Measurements from ENCODE around the gene CAPS.

The CAPS gene

DNA sequence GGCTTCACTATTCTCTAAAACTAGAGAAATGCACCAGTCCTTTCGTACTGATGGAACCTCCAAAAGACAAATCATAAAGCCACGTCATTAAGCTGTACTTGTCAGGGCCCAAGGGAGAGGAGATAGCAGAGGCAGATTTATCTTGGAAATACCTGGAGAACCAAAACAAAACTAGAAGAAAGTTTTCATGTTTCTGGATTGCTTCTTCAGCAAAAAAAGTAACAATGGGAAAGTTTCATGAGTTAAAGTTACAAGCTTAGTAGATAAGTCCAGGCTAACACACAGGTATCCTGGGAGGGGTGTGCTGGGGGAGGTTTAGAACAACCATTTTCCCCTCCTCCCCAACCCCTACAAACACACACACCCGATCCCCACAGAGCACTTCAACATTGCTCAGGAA is 42.3 kb downstream of the CAPS start:
- ATAC-seq = no peak
- TF ChIP-seq GLIS3 (CRISPR knock-in tag; IDR thresholded peaks at IDR 0.05) (no peak), OSR1 (CRISPR knock-in tag; IDR thresholded peaks at IDR 0.05) (no peak), ZC3H10 (CRISPR knock-in tag; IDR thresholded peaks at IDR 0.05) (no peak), ZNF8 (CRISPR knock-in tag; IDR thresholded peaks at IDR 0.05) (no peak), BACH2 (CRISPR knock-in tag; IDR thresholded peaks at IDR 0.05; ENCODE audit: borderline replicate concordance) (no peak), ISL1 (CRISPR knock-in tag; IDR thresholded peaks at IDR 0.05) (no peak), ESRRG (CRISPR knock-in tag; IDR thresholded peaks at IDR 0.05) (no peak), ZFP3 (CRISPR knock-in tag; IDR thresholded peaks at IDR 0.05) (no peak), RARB (CRISPR knock-in tag; IDR thresholded peaks at IDR 0.05) (no peak), ARNTL (CRISPR knock-in tag; IDR thresholded peaks at IDR 0.05; ENCODE audit: borderline replicate concordance, low read depth) (no peak)
- TF ChIP-seq, protein P1, sequence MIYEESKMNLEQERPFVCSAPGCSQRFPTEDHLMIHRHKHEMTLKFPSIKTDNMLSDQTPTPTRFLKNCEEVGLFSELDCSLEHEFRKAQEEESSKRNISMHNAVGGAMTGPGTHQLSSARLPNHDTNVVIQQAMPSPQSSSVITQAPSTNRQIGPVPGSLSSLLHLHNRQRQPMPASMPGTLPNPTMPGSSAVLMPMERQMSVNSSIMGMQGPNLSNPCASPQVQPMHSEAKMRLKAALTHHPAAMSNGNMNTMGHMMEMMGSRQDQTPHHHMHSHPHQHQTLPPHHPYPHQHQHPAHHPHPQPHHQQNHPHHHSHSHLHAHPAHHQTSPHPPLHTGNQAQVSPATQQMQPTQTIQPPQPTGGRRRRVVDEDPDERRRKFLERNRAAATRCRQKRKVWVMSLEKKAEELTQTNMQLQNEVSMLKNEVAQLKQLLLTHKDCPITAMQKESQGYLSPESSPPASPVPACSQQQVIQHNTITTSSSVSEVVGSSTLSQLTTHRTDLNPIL (CRISPR knock-in tag; IDR thresholded peaks at IDR 0.05; ENCODE audit: low read depth) = no peak
- TF ChIP-seq, protein P2, sequence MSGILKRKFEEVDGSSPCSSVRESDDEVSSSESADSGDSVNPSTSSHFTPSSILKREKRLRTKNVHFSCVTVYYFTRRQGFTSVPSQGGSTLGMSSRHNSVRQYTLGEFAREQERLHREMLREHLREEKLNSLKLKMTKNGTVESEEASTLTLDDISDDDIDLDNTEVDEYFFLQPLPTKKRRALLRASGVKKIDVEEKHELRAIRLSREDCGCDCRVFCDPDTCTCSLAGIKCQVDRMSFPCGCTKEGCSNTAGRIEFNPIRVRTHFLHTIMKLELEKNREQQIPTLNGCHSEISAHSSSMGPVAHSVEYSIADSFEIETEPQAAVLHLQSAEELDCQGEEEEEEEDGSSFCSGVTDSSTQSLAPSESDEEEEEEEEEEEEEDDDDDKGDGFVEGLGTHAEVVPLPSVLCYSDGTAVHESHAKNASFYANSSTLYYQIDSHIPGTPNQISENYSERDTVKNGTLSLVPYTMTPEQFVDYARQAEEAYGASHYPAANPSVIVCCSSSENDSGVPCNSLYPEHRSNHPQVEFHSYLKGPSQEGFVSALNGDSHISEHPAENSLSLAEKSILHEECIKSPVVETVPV (CRISPR knock-in tag; IDR thresholded peaks at IDR 0.05) = no peak
- TF ChIP-seq, protein P3, sequence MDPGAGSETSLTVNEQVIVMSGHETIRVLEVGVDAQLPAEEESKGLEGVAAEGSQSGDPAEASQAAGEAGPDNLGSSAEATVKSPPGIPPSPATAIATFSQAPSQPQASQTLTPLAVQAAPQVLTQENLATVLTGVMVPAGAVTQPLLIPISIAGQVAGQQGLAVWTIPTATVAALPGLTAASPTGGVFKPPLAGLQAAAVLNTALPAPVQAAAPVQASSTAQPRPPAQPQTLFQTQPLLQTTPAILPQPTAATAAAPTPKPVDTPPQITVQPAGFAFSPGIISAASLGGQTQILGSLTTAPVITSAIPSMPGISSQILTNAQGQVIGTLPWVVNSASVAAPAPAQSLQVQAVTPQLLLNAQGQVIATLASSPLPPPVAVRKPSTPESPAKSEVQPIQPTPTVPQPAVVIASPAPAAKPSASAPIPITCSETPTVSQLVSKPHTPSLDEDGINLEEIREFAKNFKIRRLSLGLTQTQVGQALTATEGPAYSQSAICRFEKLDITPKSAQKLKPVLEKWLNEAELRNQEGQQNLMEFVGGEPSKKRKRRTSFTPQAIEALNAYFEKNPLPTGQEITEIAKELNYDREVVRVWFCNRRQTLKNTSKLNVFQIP (CRISPR knock-in tag; IDR thresholded peaks at IDR 0.05; ENCODE audit: borderline replicate concordance, low read depth) = no peak
- TF ChIP-seq, protein P4, sequence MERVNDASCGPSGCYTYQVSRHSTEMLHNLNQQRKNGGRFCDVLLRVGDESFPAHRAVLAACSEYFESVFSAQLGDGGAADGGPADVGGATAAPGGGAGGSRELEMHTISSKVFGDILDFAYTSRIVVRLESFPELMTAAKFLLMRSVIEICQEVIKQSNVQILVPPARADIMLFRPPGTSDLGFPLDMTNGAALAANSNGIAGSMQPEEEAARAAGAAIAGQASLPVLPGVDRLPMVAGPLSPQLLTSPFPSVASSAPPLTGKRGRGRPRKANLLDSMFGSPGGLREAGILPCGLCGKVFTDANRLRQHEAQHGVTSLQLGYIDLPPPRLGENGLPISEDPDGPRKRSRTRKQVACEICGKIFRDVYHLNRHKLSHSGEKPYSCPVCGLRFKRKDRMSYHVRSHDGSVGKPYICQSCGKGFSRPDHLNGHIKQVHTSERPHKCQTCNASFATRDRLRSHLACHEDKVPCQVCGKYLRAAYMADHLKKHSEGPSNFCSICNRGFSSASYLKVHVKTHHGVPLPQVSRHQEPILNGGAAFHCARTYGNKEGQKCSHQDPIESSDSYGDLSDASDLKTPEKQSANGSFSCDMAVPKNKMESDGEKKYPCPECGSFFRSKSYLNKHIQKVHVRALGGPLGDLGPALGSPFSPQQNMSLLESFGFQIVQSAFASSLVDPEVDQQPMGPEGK (CRISPR knock-in tag; IDR thresholded peaks at IDR 0.05; ENCODE audit: borderline replicate concordance) = no peak

DNA sequence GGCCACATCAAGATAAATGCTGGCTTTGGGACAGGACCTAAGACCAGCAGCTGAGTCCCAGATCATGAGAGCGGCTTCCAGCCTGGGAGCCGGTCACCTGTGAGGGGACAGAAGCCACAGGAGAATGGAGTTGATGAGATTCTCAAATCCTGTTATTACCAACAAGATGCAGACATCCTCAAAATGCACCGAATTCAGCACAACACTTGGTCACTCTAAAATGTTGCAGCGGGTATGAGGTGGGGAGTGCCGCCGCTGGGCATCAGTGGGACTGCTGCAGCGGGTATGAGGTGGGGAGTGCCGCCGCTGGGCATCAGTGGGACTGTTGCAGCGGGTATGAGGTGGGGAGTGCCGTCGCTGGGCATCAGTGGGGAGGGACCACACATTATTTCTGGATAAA is 42.7 kb downstream of the CAPS start:
- no peak for TF ChIP-seq ISL1 (CRISPR knock-in tag; IDR thresholded peaks at IDR 0.05)
- TF ChIP-seq, protein P5, sequence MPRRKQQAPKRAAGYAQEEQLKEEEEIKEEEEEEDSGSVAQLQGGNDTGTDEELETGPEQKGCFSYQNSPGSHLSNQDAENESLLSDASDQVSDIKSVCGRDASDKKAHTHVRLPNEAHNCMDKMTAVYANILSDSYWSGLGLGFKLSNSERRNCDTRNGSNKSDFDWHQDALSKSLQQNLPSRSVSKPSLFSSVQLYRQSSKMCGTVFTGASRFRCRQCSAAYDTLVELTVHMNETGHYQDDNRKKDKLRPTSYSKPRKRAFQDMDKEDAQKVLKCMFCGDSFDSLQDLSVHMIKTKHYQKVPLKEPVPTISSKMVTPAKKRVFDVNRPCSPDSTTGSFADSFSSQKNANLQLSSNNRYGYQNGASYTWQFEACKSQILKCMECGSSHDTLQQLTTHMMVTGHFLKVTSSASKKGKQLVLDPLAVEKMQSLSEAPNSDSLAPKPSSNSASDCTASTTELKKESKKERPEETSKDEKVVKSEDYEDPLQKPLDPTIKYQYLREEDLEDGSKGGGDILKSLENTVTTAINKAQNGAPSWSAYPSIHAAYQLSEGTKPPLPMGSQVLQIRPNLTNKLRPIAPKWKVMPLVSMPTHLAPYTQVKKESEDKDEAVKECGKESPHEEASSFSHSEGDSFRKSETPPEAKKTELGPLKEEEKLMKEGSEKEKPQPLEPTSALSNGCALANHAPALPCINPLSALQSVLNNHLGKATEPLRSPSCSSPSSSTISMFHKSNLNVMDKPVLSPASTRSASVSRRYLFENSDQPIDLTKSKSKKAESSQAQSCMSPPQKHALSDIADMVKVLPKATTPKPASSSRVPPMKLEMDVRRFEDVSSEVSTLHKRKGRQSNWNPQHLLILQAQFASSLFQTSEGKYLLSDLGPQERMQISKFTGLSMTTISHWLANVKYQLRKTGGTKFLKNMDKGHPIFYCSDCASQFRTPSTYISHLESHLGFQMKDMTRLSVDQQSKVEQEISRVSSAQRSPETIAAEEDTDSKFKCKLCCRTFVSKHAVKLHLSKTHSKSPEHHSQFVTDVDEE (CRISPR knock-in tag; IDR thresholded peaks at IDR 0.05) = no peak
- TF ChIP-seq TCF4 (CRISPR knock-in tag; IDR thresholded peaks at IDR 0.05; ENCODE audit: borderline replicate concordance) = no peak
- TF ChIP-seq ARNTL (CRISPR knock-in tag; IDR thresholded peaks at IDR 0.05; ENCODE audit: borderline replicate concordance, low read depth) = no peak
- TF ChIP-seq, protein P1 (CRISPR knock-in tag; IDR thresholded peaks at IDR 0.05; ENCODE audit: low read depth) = no peak
- TF ChIP-seq OSR1 (CRISPR knock-in tag; IDR thresholded peaks at IDR 0.05) = no peak
- TF ChIP-seq, protein P2 (CRISPR knock-in tag; IDR thresholded peaks at IDR 0.05) = no peak
- no peak for TF ChIP-seq ZNF8 (CRISPR knock-in tag; IDR thresholded peaks at IDR 0.05)
- no peak for TF ChIP-seq ZNF70 (CRISPR knock-in tag; IDR thresholded peaks at IDR 0.05)
- TF ChIP-seq RARB (CRISPR knock-in tag; IDR thresholded peaks at IDR 0.05) = no peak
- TF ChIP-seq, protein P4 (CRISPR knock-in tag; IDR thresholded peaks at IDR 0.05; ENCODE audit: borderline replicate concordance) = no peak
- TF ChIP-seq, protein P3 (CRISPR knock-in tag; IDR thresholded peaks at IDR 0.05; ENCODE audit: borderline replicate concordance, low read depth) = no peak
- TF ChIP-seq BACH2 (CRISPR knock-in tag; IDR thresholded peaks at IDR 0.05; ENCODE audit: borderline replicate concordance) = no peak
- no peak for TF ChIP-seq TOX (CRISPR knock-in tag; IDR thresholded peaks at IDR 0.05; ENCODE audit: borderline replicate concordance)
- no peak for TF ChIP-seq PPARA (CRISPR knock-in tag; IDR thresholded peaks at IDR 0.05; ENCODE audit: borderline replicate concordance)
- TF ChIP-seq ZFP3 (CRISPR knock-in tag; IDR thresholded peaks at IDR 0.05) = no peak
- no peak for TF ChIP-seq SNAI2 (CRISPR knock-in tag; IDR thresholded peaks at IDR 0.05)
- no peak for TF ChIP-seq CSDC2 (CRISPR knock-in tag; IDR thresholded peaks at IDR 0.05)
- no peak for ATAC-seq
